ENCODE results near the gene NKX1-1. TPM values are rescaled to one million over a fixed set of nuclear protein-coding genes. Genes with fewer than 3 reads are reported as not detected.

NKX1-1 gene
- total RNA-seq, 1 donor from 2014 or later = not detected

GRCh38 chr4:1449833-1450741 lies 43.8 kb upstream of the NKX1-1 start:
- H3K9me3 Mint-ChIP-seq = peaks cover 19% of the 10 kb centered on the region
- no peaks in the 10 kb centered on the region for H3K36me3 Mint-ChIP-seq
- H3K27ac Mint-ChIP-seq = no peak overlapping the region
- DNase-seq (ENCODE audit: extremely low spot score, unreplicated experiment) = peak; percentile 64
- H3K27me3 Mint-ChIP-seq = peaks cover 18% of the 10 kb centered on the region
- no peaks in the 10 kb centered on the region for H3K4me1 Mint-ChIP-seq (ENCODE audit: unreplicated experiment)
- TF ChIP-seq CTCF (conservative IDR thresholded peaks at IDR 0.05) = no peak
- no peak overlapping the region for H3K4me3 Mint-ChIP-seq

- no peak overlapping the region for H3K4me3 Mint-ChIP-seq
- no peaks in the 10 kb centered on the region for H3K4me1 Mint-ChIP-seq (ENCODE audit: unreplicated experiment)
- TF ChIP-seq CTCF (conservative IDR thresholded peaks at IDR 0.05) = no peak
- H3K27me3 Mint-ChIP-seq = peaks cover 19% of the 10 kb centered on the region
- H3K27ac Mint-ChIP-seq = no peak overlapping the region
- H3K9me3 Mint-ChIP-seq = peaks cover 19% of the 10 kb centered on the region
- H3K36me3 Mint-ChIP-seq = no peaks in the 10 kb centered on the region
- no peak for DNase-seq (ENCODE audit: extremely low spot score, unreplicated experiment)
Measured at GRCh38 chr4:1449475-1449832, 43.2 kb upstream of the NKX1-1 start.

- H3K4me3 Mint-ChIP-seq = no peak overlapping the region
- H3K27ac Mint-ChIP-seq = no peak overlapping the region
- peaks cover 23% of the 10 kb centered on the region for H3K27me3 Mint-ChIP-seq
- no peaks in the 10 kb centered on the region for H3K36me3 Mint-ChIP-seq
- no peaks in the 10 kb centered on the region for H3K4me1 Mint-ChIP-seq (ENCODE audit: unreplicated experiment)
- DNase-seq (ENCODE audit: extremely low spot score, unreplicated experiment) = peak; percentile 65
- TF ChIP-seq CTCF (conservative IDR thresholded peaks at IDR 0.05) = no peak
- H3K9me3 Mint-ChIP-seq = peaks cover 17% of the 10 kb centered on the region
Measured at GRCh38 chr4:1448589-1449420, 42.6 kb upstream of the NKX1-1 start.

- DNase-seq (ENCODE audit: extremely low spot score, unreplicated experiment) = no peak
- peaks cover 24% of the 10 kb centered on the region for H3K27me3 Mint-ChIP-seq
- no peak overlapping the region for H3K4me3 Mint-ChIP-seq
- H3K4me1 Mint-ChIP-seq (ENCODE audit: unreplicated experiment) = no peaks in the 10 kb centered on the region
- TF ChIP-seq CTCF (conservative IDR thresholded peaks at IDR 0.05) = no peak
- no peaks in the 10 kb centered on the region for H3K36me3 Mint-ChIP-seq
- H3K9me3 Mint-ChIP-seq = peaks cover 8% of the 10 kb centered on the region
- no peak overlapping the region for H3K27ac Mint-ChIP-seq
Measured at GRCh38 chr4:1447676-1448588, 41.7 kb upstream of the NKX1-1 start.
